Chondrocyte (in vitro differentiated cells): ENCODE results near the gene RBMS1. TPM values are rescaled to one million over a fixed set of nuclear protein-coding genes. Genes with fewer than 3 reads are reported as not detected.

Experiments
- DNase-seq: peaks from one replicate; pipeline ENCODE4 v3.0.0; 2021; ENCODE audit warnings: mixed read lengths, low spot score
- H3K27ac Mint-ChIP-seq: one replicate; pipeline ENCODE4 v1.8.0; 2021; ENCODE audit warnings: mild to moderate bottlenecking, moderate library complexity, mixed read lengths; ENCODE audit not compliant: unreplicated experiment
- H3K27me3 Mint-ChIP-seq: 2 replicates; pipeline ENCODE4 v1.8.0; 2021; ENCODE audit warnings: low read depth, mixed read lengths
- H3K36me3 Mint-ChIP-seq: 2 replicates; pipeline ENCODE4 v1.8.0; 2021; ENCODE audit warnings: low read depth, mixed read lengths
- H3K4me1 Mint-ChIP-seq: 2 replicates; pipeline ENCODE4 v1.8.0; 2021; ENCODE audit warnings: low read depth, mild to moderate bottlenecking, mixed read lengths
- H3K4me3 Mint-ChIP-seq: one replicate; pipeline ENCODE4 v1.8.0; 2021; ENCODE audit warnings: mild to moderate bottlenecking, moderate library complexity, mixed read lengths; ENCODE audit not compliant: unreplicated experiment
- H3K9me3 Mint-ChIP-seq: 2 replicates; pipeline ENCODE4 v1.8.0; 2021; ENCODE audit warnings: low read depth, mixed read lengths
- total RNA-seq: library from RNA; stranded (reverse); gene quantifications from 3 replicates; pipeline ENCODE4 v1.2.1, GENCODE V29; 2021
- TF ChIP-seq, protein P1 (sequence below): fragments of 200-600 bp; sonication (generic); IDR thresholded peaks from 2 replicates; pipeline ENCODE4 v1.5.0; 2021; ENCODE audit warnings: antibody characterized with exemption, mild to moderate bottlenecking, moderate library complexity

The RBMS1 gene
- total RNA-seq, 1 donor from 2014 or later = 133 TPM

DNA sequence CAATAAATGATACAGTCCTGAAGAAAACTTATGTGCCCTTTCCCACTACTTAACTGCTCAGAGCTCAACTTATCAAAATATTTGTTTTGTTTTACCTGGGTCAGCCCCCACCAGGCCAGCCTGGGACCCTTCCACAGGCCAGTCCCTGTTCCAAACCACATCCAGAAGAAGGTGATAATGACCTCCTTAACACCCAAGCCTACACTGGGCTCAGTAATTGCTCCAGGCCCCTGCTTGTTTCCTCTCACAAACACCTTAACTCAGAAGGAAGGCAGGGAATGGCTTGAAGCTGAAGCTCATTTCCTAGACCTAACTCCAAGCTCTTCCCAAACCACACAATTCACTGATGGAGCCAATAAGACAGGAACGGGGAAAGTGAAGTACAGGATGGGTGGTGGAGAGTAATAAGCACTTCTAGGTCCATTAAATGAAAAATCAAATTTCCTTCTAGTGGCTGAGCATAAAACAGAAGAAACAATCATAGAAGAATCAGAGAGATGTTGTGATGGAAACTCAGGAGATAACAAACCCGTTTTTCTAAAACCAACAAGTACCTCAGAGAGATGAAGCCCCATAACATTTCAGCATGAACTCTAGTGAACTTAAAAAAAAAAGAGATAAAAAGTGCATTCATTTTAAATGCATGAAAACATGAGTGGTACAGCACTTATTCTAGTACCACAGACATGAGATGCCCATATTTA, 160.1 kb downstream of the RBMS1 start:
- DNase-seq = no peak
- no peaks in the 10 kb centered on the region for H3K9me3 Mint-ChIP-seq
- no peaks in the 10 kb centered on the region for H3K27me3 Mint-ChIP-seq
- TF ChIP-seq, protein P1, sequence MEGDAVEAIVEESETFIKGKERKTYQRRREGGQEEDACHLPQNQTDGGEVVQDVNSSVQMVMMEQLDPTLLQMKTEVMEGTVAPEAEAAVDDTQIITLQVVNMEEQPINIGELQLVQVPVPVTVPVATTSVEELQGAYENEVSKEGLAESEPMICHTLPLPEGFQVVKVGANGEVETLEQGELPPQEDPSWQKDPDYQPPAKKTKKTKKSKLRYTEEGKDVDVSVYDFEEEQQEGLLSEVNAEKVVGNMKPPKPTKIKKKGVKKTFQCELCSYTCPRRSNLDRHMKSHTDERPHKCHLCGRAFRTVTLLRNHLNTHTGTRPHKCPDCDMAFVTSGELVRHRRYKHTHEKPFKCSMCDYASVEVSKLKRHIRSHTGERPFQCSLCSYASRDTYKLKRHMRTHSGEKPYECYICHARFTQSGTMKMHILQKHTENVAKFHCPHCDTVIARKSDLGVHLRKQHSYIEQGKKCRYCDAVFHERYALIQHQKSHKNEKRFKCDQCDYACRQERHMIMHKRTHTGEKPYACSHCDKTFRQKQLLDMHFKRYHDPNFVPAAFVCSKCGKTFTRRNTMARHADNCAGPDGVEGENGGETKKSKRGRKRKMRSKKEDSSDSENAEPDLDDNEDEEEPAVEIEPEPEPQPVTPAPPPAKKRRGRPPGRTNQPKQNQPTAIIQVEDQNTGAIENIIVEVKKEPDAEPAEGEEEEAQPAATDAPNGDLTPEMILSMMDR = no peak
- peaks cover 87% of the 10 kb centered on the region for H3K4me1 Mint-ChIP-seq
- peak overlapping the region; percentile 23 for H3K27ac Mint-ChIP-seq
- H3K4me3 Mint-ChIP-seq = no peak overlapping the region
- peaks cover 5% of the 10 kb centered on the region for H3K36me3 Mint-ChIP-seq

DNA sequence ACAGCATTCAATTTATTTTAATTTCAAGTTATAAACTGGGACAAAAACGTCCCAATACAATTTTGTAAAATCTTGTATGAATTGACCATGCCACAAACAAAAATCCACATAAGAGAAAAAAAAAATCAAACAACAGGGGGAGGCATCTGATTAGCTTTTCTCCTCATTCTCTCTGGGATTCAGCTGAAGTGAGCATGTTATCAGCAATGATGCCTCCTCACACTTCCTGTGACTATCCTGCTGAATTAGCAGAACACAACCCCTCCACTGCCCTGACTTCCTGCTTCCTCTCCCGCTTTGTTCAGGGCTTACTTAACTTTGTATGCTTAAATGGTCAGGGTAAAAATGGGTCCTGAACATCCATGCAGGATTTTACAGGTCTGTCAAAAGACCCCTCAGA, 161.3 kb downstream of the RBMS1 start:
- Mint-ChIP-seq H3K4me3 (no peak overlapping the region), H3K27ac (peak overlapping the region; percentile 55), H3K27me3 (no peaks in the 10 kb centered on the region), H3K36me3 (peaks cover 5% of the 10 kb centered on the region), H3K9me3 (no peaks in the 10 kb centered on the region), H3K4me1 (peaks cover 92% of the 10 kb centered on the region)
- TF ChIP-seq, protein P1 = peak; percentile 33
- no peak for DNase-seq

DNA sequence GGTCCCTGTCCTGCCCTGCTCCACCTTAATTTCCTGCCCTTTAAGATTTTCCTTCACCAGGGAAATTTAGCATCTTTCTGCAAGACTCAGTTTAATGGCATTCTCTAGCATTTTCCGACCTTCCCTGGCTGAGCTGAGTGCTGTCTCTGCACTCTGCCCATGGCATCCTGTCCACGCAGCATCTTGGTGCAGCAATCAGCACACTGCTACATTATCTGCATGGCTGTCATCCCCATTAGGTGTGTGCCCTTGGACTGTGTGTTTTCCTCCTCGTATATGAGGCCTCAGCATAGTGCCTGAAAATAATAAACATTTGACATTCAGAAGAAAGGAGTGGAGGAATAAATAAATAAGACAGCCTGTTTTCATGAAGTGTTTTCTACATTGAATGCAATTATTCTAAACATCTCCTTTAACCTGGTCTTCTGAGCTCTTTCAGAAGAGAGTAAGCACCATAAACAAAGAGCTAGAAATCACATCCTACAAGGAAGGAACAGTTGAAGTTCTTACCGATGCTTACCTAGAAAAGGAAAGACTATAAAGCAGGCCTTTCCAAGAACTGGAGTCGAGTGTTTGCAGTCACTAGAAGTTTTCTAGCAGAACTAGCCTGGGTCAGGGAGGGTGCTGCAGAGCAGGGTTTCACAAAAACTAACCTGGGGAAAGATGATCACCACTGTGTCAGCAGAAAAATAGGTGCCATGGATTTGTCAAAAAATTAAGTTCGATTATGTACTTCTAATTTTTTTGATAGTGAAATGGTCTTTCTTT, 162.2 kb downstream of the RBMS1 start:
- no peak for DNase-seq
- Mint-ChIP-seq H3K4me1 (peaks cover 93% of the 10 kb centered on the region), H3K9me3 (no peaks in the 10 kb centered on the region), H3K36me3 (peaks cover 5% of the 10 kb centered on the region), H3K27me3 (no peaks in the 10 kb centered on the region), H3K27ac (peak overlapping the region; percentile 10), H3K4me3 (no peak overlapping the region)
- TF ChIP-seq, protein P1 = no peak

DNA sequence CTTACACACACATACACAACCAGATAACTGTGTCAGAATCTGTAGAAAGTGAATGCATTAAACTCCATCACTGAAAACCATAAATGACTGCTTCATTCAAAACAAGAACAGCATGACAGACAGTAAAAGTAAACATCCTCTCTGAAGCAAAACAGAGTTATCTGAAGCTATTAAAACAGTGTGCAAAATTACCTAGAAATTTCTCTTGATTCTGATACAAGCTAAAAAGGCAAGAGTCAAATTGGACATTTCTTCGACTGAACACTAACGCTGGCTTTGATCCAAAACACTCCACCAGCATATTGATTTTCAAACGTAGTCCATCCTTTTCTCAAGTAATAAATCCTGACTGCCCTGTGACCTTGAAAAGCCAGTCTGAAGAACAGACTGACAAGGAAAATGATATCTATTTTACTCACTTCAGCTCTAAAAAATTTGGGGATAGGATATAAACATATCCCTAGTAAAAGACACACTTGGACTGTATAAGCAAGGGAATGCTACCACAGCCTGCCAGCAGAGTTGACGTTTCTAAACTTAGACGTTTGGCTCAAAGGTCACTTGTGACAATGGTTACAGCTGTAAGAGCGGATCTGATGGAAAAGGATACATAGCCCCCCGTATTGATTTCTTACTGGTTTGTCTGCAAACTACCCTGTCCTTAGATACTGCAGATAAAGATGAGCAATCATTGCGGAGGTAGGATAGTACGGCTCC, 164.6 kb downstream of the RBMS1 start:
- DNase-seq = no peak
- no peaks in the 10 kb centered on the region for H3K9me3 Mint-ChIP-seq
- H3K27ac Mint-ChIP-seq = peak overlapping the region; percentile 32
- TF ChIP-seq, protein P1 = no peak
- no peak overlapping the region for H3K4me3 Mint-ChIP-seq
- peaks cover 5% of the 10 kb centered on the region for H3K36me3 Mint-ChIP-seq
- peaks cover 91% of the 10 kb centered on the region for H3K4me1 Mint-ChIP-seq
- no peaks in the 10 kb centered on the region for H3K27me3 Mint-ChIP-seq

DNA sequence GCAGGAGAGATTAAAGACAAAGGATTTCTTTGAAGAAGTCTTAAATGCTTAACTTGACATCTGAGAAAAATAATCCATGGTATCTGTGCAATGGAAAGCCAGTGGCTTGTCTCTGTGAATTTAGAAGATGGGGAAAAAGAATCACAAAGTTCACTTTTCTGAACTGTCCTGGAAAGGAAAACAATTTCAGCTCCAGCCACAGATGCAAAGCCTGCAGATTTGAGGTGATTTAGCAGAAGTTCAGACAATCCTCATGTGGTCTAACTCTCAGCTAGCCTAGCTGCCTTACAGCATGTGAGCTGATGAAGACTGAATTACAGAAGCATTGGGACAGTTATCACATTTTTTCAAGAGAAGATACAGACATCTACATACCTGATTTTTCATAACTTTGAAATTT, 166.8 kb downstream of the RBMS1 start:
- H3K9me3 Mint-ChIP-seq = no peaks in the 10 kb centered on the region
- no peak for DNase-seq
- peaks cover 5% of the 10 kb centered on the region for H3K36me3 Mint-ChIP-seq
- TF ChIP-seq, protein P1 = no peak
- peak overlapping the region; percentile 53 for H3K27ac Mint-ChIP-seq
- H3K27me3 Mint-ChIP-seq = no peaks in the 10 kb centered on the region
- H3K4me3 Mint-ChIP-seq = no peak overlapping the region
- H3K4me1 Mint-ChIP-seq = peaks cover 91% of the 10 kb centered on the region
